HEK293 (cell line): ENCODE results near the gene SNRNP70.
A peak's percentile ranks its signal among the peaks of the same experiment; 100 is the strongest.

Experiments
- BCL11B ChIP-seq: fragments of 450-650 bp; formaldehyde crosslinking; IDR thresholded peaks from 2 replicates; pipeline ENCODE4 v1.5.1; 2016; ENCODE audit warnings: low read depth, missing biosample characterization, missing genetic modification characterization
- GLIS1 ChIP-seq: fragments of 450-650 bp; formaldehyde crosslinking; IDR thresholded peaks from 2 replicates; pipeline ENCODE4 v1.5.1; 2016; ENCODE audit warnings: missing biosample characterization, missing genetic modification characterization
- HOXD13 ChIP-seq: sonication (generic); formaldehyde crosslinking; IDR thresholded peaks from 2 replicates; pipeline ENCODE4 v1.8.0; 2022; ENCODE audit warnings: missing genetic modification reagents, borderline replicate concordance
- SCRT2 ChIP-seq: fragments of 450-650 bp; formaldehyde crosslinking; IDR thresholded peaks from 2 replicates; pipeline ENCODE4 v1.5.1; 2016; ENCODE audit warnings: missing biosample characterization, missing genetic modification characterization
- TCF7L2 ChIP-seq: IDR thresholded peaks from 2 replicates; pipeline ENCODE4 v1.6.1; 2011; ENCODE audit warnings: low read depth, mild to moderate bottlenecking, inconsistent platforms, low read length, moderate library complexity, borderline replicate concordance
- ZBTB48 ChIP-seq: fragments of 450-650 bp; formaldehyde crosslinking; IDR thresholded peaks from 2 replicates; pipeline ENCODE4 v1.5.1; 2016; ENCODE audit warnings: missing biosample characterization, missing genetic modification characterization
- ZFP41 ChIP-seq: fragments of 450-650 bp; formaldehyde crosslinking; IDR thresholded peaks from 2 replicates; pipeline ENCODE4 v1.5.1; 2016; ENCODE audit warnings: missing biosample characterization, missing genetic modification characterization, borderline replicate concordance
- ZNF138 ChIP-seq: fragments of 450-650 bp; formaldehyde crosslinking; IDR thresholded peaks from 2 replicates; pipeline ENCODE4 v1.5.1; 2016; ENCODE audit warnings: missing biosample characterization, missing genetic modification characterization, borderline replicate concordance
- ZNF169 ChIP-seq: fragments of 450-650 bp; formaldehyde crosslinking; IDR thresholded peaks from 2 replicates; pipeline ENCODE4 v1.5.1; 2016; ENCODE audit warnings: missing biosample characterization, missing genetic modification characterization
- ZNF292 ChIP-seq: fragments of 450-650 bp; formaldehyde crosslinking; IDR thresholded peaks from 2 replicates; pipeline ENCODE4 v1.5.1; 2016; ENCODE audit warnings: low read depth, missing biosample characterization, missing genetic modification characterization, borderline replicate concordance
- ZNF302 ChIP-seq: fragments of 450-650 bp; formaldehyde crosslinking; IDR thresholded peaks from 2 replicates; pipeline ENCODE4 v1.5.1; 2016; ENCODE audit warnings: missing biosample characterization, missing genetic modification characterization, low read depth
- ZNF354C ChIP-seq: fragments of 450-650 bp; formaldehyde crosslinking; IDR thresholded peaks from 2 replicates; pipeline ENCODE4 v1.5.1; 2016; ENCODE audit warnings: missing biosample characterization, missing genetic modification characterization, low read depth, borderline replicate concordance
- ZNF394 ChIP-seq: fragments of 450-650 bp; formaldehyde crosslinking; IDR thresholded peaks from 2 replicates; pipeline ENCODE4 v1.5.1; 2016; ENCODE audit warnings: missing biosample characterization, missing genetic modification characterization, mild to moderate bottlenecking, moderate library complexity, borderline replicate concordance
- ZNF701 ChIP-seq: fragments of 450-650 bp; formaldehyde crosslinking; IDR thresholded peaks from 2 replicates; pipeline ENCODE4 v1.5.1; 2016; ENCODE audit warnings: missing biosample characterization, missing genetic modification characterization
- ZNF747 ChIP-seq: fragments of 450-650 bp; formaldehyde crosslinking; IDR thresholded peaks from 2 replicates; pipeline ENCODE4 v1.5.1; 2016; ENCODE audit warnings: missing biosample characterization, missing genetic modification characterization
- ZNF792 ChIP-seq: fragments of 450-650 bp; formaldehyde crosslinking; IDR thresholded peaks from 2 replicates; pipeline ENCODE4 v1.5.1; 2016; ENCODE audit warnings: missing biosample characterization, missing genetic modification characterization
- TF ChIP-seq, protein P1 (sequence below): fragments of 450-650 bp; formaldehyde crosslinking; IDR thresholded peaks from 2 replicates; pipeline ENCODE4 v1.5.1; 2016; ENCODE audit warnings: missing biosample characterization, missing genetic modification characterization, borderline replicate concordance
- TF ChIP-seq, protein P2 (sequence below): fragments of 450-650 bp; formaldehyde crosslinking; IDR thresholded peaks from 2 replicates; pipeline ENCODE4 v1.5.1; 2016; ENCODE audit warnings: missing biosample characterization, missing genetic modification characterization, low read depth
- TF ChIP-seq, protein P3 (sequence below): fragments of 450-650 bp; formaldehyde crosslinking; IDR thresholded peaks from 2 replicates; pipeline ENCODE4 v1.5.1; 2016; ENCODE audit warnings: missing biosample characterization, missing genetic modification characterization, low read depth
- TF ChIP-seq, protein P4 (sequence below): fragments of 450-650 bp; formaldehyde crosslinking; IDR thresholded peaks from 2 replicates; pipeline ENCODE4 v1.5.1; 2017; ENCODE audit warnings: missing biosample characterization, missing genetic modification characterization
- TF ChIP-seq, protein P5 (sequence below): fragments of 450-650 bp; formaldehyde crosslinking; IDR thresholded peaks from 2 replicates; pipeline ENCODE4 v1.5.1; 2017; ENCODE audit warnings: missing biosample characterization, missing genetic modification characterization
- TF ChIP-seq, protein P6 (sequence below): fragments of 450-650 bp; formaldehyde crosslinking; IDR thresholded peaks from 2 replicates; pipeline ENCODE4 v1.5.1; 2016; ENCODE audit warnings: missing biosample characterization, missing genetic modification characterization, borderline replicate concordance
- TF ChIP-seq, protein P7 (sequence below): fragments of 450-650 bp; formaldehyde crosslinking; IDR thresholded peaks from 2 replicates; pipeline ENCODE4 v1.5.1; 2016; ENCODE audit warnings: missing biosample characterization, missing genetic modification characterization

Gene SNRNP70

DNA sequence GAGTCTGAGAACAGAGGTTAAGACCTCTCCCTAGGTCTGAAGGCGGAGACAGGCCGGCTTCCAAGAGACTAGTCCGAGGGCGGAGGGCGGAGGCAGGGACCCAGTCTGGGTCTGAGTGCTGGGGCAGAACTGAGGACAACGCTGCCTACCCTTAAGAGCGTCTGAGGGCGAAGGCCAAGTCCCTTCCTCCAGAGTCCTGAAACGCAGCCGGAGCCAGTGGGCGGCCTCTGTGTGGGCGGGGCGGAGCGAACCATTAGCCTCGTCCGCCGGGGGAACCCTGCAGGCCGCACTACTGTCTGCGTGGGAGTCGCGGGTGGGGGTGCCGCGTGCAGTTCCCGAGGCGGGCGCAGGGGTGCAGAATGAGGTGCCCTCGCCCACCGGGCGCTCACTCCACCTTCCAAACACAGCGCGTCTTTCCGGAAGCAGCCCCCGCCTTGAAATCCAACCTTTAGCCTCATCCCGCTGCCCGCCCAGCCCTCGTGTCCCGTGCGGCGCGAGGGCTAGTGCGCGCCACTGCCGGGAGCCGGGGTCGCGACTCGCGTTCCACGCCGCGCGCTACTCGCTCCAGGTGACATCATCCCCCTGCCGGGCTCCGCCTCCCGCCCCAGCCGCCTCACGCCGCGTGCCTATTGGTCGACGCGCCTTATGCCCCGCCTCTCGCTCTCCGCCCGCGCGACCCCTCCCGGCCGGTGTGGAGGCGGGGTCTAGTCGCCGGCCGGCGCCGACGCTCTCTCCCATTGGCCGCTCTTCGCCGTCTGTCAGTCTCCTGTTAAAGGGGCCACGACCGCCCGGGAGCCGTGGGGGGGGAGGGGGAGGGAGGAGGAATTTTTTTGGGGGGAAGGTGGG, 33.5 kb downstream of the SNRNP70 start, which contains the start of gene C19orf73 (continued):
- TF ChIP-seq, protein P1, sequence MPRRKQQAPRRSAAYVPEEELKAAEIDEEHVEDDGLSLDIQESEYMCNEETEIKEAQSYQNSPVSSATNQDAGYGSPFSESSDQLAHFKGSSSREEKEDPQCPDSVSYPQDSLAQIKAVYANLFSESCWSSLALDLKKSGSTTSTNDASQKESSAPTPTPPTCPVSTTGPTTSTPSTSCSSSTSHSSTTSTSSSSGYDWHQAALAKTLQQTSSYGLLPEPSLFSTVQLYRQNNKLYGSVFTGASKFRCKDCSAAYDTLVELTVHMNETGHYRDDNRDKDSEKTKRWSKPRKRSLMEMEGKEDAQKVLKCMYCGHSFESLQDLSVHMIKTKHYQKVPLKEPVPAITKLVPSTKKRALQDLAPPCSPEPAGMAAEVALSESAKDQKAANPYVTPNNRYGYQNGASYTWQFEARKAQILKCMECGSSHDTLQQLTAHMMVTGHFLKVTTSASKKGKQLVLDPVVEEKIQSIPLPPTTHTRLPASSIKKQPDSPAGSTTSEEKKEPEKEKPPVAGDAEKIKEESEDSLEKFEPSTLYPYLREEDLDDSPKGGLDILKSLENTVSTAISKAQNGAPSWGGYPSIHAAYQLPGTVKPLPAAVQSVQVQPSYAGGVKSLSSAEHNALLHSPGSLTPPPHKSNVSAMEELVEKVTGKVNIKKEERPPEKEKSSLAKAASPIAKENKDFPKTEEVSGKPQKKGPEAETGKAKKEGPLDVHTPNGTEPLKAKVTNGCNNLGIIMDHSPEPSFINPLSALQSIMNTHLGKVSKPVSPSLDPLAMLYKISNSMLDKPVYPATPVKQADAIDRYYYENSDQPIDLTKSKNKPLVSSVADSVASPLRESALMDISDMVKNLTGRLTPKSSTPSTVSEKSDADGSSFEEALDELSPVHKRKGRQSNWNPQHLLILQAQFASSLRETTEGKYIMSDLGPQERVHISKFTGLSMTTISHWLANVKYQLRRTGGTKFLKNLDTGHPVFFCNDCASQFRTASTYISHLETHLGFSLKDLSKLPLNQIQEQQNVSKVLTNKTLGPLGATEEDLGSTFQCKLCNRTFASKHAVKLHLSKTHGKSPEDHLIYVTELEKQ (tag by site-specific recombination) = no peak
- TF ChIP-seq SCRT2 (tag by site-specific recombination) = peak; percentile 57
- 0 out of 2 replicates have a peak, but pooled peaks have one; percentile 55 for TF ChIP-seq ZNF792 (tag by site-specific recombination)
- no peak for TF ChIP-seq TCF7L2
- no peak for TF ChIP-seq HOXD13 (CRISPR knock-in tag)
- no peak for TF ChIP-seq ZFP41 (tag by site-specific recombination)
- no peak; the same call in 1 of the 2 replicates for TF ChIP-seq ZNF747 (tag by site-specific recombination)
- TF ChIP-seq, protein P2, sequence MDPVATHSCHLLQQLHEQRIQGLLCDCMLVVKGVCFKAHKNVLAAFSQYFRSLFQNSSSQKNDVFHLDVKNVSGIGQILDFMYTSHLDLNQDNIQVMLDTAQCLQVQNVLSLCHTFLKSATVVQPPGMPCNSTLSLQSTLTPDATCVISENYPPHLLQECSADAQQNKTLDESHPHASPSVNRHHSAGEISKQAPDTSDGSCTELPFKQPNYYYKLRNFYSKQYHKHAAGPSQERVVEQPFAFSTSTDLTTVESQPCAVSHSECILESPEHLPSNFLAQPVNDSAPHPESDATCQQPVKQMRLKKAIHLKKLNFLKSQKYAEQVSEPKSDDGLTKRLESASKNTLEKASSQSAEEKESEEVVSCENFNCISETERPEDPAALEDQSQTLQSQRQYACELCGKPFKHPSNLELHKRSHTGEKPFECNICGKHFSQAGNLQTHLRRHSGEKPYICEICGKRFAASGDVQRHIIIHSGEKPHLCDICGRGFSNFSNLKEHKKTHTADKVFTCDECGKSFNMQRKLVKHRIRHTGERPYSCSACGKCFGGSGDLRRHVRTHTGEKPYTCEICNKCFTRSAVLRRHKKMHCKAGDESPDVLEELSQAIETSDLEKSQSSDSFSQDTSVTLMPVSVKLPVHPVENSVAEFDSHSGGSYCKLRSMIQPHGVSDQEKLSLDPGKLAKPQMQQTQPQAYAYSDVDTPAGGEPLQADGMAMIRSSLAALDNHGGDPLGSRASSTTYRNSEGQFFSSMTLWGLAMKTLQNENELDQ (tag by site-specific recombination) = no peak
- TF ChIP-seq, protein P3, sequence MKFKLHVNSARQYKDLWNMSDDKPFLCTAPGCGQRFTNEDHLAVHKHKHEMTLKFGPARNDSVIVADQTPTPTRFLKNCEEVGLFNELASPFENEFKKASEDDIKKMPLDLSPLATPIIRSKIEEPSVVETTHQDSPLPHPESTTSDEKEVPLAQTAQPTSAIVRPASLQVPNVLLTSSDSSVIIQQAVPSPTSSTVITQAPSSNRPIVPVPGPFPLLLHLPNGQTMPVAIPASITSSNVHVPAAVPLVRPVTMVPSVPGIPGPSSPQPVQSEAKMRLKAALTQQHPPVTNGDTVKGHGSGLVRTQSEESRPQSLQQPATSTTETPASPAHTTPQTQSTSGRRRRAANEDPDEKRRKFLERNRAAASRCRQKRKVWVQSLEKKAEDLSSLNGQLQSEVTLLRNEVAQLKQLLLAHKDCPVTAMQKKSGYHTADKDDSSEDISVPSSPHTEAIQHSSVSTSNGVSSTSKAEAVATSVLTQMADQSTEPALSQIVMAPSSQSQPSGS (tag by site-specific recombination) = peak; percentile 92
- TF ChIP-seq ZNF138 (tag by site-specific recombination) = no peak
- TF ChIP-seq, protein P4, sequence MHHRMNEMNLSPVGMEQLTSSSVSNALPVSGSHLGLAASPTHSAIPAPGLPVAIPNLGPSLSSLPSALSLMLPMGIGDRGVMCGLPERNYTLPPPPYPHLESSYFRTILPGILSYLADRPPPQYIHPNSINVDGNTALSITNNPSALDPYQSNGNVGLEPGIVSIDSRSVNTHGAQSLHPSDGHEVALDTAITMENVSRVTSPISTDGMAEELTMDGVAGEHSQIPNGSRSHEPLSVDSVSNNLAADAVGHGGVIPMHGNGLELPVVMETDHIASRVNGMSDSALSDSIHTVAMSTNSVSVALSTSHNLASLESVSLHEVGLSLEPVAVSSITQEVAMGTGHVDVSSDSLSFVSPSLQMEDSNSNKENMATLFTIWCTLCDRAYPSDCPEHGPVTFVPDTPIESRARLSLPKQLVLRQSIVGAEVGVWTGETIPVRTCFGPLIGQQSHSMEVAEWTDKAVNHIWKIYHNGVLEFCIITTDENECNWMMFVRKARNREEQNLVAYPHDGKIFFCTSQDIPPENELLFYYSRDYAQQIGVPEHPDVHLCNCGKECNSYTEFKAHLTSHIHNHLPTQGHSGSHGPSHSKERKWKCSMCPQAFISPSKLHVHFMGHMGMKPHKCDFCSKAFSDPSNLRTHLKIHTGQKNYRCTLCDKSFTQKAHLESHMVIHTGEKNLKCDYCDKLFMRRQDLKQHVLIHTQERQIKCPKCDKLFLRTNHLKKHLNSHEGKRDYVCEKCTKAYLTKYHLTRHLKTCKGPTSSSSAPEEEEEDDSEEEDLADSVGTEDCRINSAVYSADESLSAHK = peak; percentile 59; the same call in 1 of the 2 replicates
- no peak for TF ChIP-seq ZNF292 (tag by site-specific recombination)
- no peak for TF ChIP-seq ZNF701 (tag by site-specific recombination)
- TF ChIP-seq, protein P5, sequence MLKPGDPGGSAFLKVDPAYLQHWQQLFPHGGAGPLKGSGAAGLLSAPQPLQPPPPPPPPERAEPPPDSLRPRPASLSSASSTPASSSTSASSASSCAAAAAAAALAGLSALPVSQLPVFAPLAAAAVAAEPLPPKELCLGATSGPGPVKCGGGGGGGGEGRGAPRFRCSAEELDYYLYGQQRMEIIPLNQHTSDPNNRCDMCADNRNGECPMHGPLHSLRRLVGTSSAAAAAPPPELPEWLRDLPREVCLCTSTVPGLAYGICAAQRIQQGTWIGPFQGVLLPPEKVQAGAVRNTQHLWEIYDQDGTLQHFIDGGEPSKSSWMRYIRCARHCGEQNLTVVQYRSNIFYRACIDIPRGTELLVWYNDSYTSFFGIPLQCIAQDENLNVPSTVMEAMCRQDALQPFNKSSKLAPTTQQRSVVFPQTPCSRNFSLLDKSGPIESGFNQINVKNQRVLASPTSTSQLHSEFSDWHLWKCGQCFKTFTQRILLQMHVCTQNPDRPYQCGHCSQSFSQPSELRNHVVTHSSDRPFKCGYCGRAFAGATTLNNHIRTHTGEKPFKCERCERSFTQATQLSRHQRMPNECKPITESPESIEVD = no peak
- TF ChIP-seq, protein P6, sequence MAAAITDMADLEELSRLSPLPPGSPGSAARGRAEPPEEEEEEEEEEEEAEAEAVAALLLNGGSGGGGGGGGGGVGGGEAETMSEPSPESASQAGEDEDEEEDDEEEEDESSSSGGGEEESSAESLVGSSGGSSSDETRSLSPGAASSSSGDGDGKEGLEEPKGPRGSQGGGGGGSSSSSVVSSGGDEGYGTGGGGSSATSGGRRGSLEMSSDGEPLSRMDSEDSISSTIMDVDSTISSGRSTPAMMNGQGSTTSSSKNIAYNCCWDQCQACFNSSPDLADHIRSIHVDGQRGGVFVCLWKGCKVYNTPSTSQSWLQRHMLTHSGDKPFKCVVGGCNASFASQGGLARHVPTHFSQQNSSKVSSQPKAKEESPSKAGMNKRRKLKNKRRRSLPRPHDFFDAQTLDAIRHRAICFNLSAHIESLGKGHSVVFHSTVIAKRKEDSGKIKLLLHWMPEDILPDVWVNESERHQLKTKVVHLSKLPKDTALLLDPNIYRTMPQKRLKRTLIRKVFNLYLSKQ (tag by site-specific recombination) = no peak
- peak; percentile 88; the same call in 1 of the 2 replicates for TF ChIP-seq BCL11B
- TF ChIP-seq GLIS1 (tag by site-specific recombination) = peak; percentile 61; the same call in 1 of the 2 replicates
- peak; percentile 66; the same call in 1 of the 2 replicates for TF ChIP-seq ZNF394
- TF ChIP-seq ZNF169 (tag by site-specific recombination) = peak; percentile 89; the same call in 1 of the 2 replicates
- TF ChIP-seq ZBTB48 (tag by site-specific recombination) = 0 out of 2 replicates have a peak, but pooled peaks have one; percentile 41
- TF ChIP-seq, protein P7, sequence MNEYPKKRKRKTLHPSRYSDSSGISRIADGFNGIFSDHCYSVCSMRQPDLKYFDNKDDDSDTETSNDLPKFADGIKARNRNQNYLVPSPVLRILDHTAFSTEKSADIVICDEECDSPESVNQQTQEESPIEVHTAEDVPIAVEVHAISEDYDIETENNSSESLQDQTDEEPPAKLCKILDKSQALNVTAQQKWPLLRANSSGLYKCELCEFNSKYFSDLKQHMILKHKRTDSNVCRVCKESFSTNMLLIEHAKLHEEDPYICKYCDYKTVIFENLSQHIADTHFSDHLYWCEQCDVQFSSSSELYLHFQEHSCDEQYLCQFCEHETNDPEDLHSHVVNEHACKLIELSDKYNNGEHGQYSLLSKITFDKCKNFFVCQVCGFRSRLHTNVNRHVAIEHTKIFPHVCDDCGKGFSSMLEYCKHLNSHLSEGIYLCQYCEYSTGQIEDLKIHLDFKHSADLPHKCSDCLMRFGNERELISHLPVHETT = no peak
- TF ChIP-seq ZNF354C = no peak
- no peak for TF ChIP-seq ZNF302 (tag by site-specific recombination)
